NT2/D1 (cell line): Measurements from ENCODE around the gene DOCK10.

Experiments
- DNase-seq: peaks from one replicate; pipeline ENCODE4 v3.0.0-alpha.2; 2011; ENCODE audit warnings: low read depth, low spot score
- H3K27me3 ChIP-seq: 2 replicates; pipeline ENCODE4 v1.6.0; 2011; ENCODE audit warnings: mild to moderate bottlenecking; ENCODE audit not compliant: insufficient read length, insufficient read depth
- H3K36me3 ChIP-seq: 2 replicates; pipeline ENCODE4 v1.6.1; 2011; ENCODE audit warnings: mild to moderate bottlenecking, low read length, mixed read lengths; ENCODE audit not compliant: insufficient read depth, insufficient read length
- H3K4me1 ChIP-seq: 2 replicates; pipeline ENCODE4 v1.5.1; 2011; ENCODE audit not compliant: insufficient read depth, insufficient read length
- H3K4me3 ChIP-seq: 2 replicates; pipeline ENCODE4 v1.5.1; 2011; ENCODE audit warnings: low read depth; ENCODE audit not compliant: insufficient read length
- H3K9ac ChIP-seq: 2 replicates; pipeline ENCODE4 v1.6.0; 2011; ENCODE audit warnings: low read depth; ENCODE audit not compliant: insufficient read length
- H3K9me3 ChIP-seq: 2 replicates; pipeline ENCODE4 v1.5.1; 2011; ENCODE audit warnings: mild to moderate bottlenecking, low read length; ENCODE audit not compliant: insufficient read depth
- SUZ12 ChIP-seq: IDR thresholded peaks from 2 replicates; pipeline ENCODE4 v1.6.1; 2011; ENCODE audit not compliant: insufficient read length, insufficient read depth; ENCODE audit errors: extremely low read depth
- YY1 ChIP-seq: IDR thresholded peaks from 2 replicates; pipeline ENCODE4 v1.6.1; 2011; ENCODE audit not compliant: insufficient read length, insufficient read depth
- ZNF274 ChIP-seq: IDR thresholded peaks from 2 replicates; pipeline ENCODE4 v1.6.1; 2011; ENCODE audit warnings: mild to moderate bottlenecking, low read depth, low read length

DOCK10 gene

DNA sequence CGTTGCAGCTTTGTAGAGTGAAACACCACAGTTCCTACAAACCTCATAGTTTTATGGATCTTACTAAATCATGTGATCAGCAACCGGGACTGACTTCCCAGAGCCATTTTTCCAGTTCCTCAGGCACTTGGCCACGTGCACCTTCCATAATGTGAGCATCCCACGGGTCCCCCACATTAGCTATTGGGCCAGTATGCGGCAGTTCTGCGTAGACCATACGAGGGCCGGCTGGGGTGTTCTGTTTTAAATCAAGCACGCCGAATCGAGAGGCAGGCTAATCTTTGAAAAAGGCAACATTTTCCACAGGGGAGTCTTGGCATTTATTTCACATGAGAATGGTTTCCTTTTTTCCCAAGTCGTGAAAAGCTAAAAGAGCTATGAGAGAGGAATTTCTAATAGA, 190.5 kb downstream of the DOCK10 start:
- H3K36me3 ChIP-seq = no peaks in the 10 kb centered on the region
- DNase-seq = no peak
- no peak overlapping the region for H3K9ac ChIP-seq
- H3K9me3 ChIP-seq = no peaks in the 10 kb centered on the region
- no peaks in the 10 kb centered on the region for H3K4me1 ChIP-seq
- TF ChIP-seq SUZ12 = no peak
- TF ChIP-seq YY1 = no peak
- no peak for TF ChIP-seq ZNF274
- H3K4me3 ChIP-seq = no peak overlapping the region
- H3K27me3 ChIP-seq = no peaks in the 10 kb centered on the region

DNA sequence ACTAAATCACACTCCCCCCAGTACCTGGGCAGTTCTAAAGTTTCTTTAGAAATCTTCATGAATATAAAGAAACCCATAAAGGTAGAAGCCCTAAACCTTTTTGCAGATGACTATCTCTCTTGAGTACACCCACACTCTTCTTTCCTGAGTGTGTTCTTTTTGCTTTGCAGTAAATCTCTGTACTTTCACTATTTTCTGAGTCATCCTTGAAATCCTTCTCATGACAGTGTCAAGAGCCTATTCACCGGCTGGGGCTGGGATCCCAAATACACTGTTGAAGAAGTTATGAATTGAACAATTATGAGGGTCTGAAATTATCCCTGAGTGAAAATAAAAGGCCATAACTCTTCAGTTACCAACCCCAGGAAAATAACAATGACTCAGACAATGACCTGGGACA, 192.2 kb downstream of the DOCK10 start:
- H3K9me3 ChIP-seq = no peaks in the 10 kb centered on the region
- TF ChIP-seq YY1 (no peak), SUZ12 (no peak), ZNF274 (no peak)

DNA sequence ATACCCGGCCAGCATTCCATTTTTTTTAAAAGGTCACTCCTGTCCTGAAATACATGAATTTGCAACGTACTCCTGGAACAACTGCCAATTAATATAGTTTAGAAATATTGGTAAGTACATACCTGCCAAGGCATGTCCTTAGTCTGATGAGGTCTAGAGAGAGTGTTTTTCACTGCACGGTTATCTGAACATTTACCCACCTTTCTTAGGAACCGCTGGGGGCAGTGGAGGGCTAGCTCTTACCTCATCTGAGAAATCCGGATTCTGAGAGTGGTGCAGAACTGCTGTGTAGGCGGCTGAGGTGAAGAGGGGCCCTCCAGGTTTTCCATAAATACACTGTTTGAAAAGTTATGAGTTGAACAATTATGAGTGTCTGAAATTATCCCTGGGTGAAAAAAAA, 193.0 kb downstream of the DOCK10 start:
- Histone ChIP-seq H3K36me3 (no peaks in the 10 kb centered on the region), H3K27me3 (no peaks in the 10 kb centered on the region), H3K9me3 (no peaks in the 10 kb centered on the region), H3K4me1 (no peaks in the 10 kb centered on the region), H3K9ac (no peak overlapping the region), H3K4me3 (no peak overlapping the region)
- TF ChIP-seq YY1 (no peak), ZNF274 (no peak), SUZ12 (no peak)
- DNase-seq = no peak

More for the DNA sequence above, 192.2 kb downstream of the DOCK10 start:
- H3K9ac ChIP-seq = no peak overlapping the region
- H3K4me1 ChIP-seq = no peaks in the 10 kb centered on the region
- H3K36me3 ChIP-seq = no peaks in the 10 kb centered on the region
- no peak overlapping the region for H3K4me3 ChIP-seq
- no peaks in the 10 kb centered on the region for H3K27me3 ChIP-seq
- no peak for DNase-seq

DNA sequence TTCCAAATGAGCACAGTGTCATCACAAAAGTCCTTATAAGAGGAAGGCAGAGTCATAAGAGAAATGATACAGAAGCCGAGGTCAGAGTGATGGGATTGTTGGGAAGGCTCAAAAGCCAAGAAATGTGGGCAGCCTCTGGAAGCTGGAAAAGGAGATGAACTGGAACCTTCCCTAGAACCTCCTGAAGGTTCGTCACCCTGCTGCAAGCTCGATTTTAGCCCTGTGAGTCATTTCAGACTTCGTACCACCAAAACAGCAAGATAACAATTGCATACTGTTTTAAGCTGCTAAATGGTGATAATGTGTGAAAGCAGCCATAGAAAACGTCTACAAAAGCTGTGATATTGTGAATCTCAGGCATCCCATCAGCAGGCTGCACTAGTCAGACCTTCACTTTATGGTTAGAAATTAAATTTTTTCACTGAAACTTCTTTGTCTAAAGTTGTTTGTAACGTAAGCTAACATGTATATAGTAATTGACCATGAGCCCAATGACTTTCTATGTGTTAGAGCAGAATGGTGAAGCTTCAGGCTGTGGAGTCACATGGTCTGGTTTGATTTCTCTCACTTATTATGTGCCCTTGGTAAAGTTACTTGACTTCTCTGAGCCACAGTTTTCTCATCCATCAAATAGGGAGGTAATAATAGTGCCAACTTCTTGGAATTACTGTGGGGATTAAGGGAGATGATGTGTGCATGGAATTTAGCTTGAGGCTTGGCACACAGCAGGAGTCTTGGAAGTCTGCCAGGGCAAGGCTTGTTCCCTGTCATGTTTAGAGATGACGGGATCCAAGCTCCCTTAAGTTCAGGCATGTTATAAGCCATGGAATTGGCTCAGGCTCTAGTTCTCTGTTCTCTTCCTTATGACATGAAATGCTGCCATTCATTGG, 194.1 kb downstream of the DOCK10 start:
- H3K4me3 ChIP-seq = no peak overlapping the region
- DNase-seq = peak; percentile 2
- no peak for TF ChIP-seq SUZ12
- no peak for TF ChIP-seq YY1
- no peak for TF ChIP-seq ZNF274
- no peaks in the 10 kb centered on the region for H3K9me3 ChIP-seq
- H3K27me3 ChIP-seq = no peaks in the 10 kb centered on the region
- H3K36me3 ChIP-seq = no peaks in the 10 kb centered on the region
- no peaks in the 10 kb centered on the region for H3K4me1 ChIP-seq
- no peak overlapping the region for H3K9ac ChIP-seq

DNA sequence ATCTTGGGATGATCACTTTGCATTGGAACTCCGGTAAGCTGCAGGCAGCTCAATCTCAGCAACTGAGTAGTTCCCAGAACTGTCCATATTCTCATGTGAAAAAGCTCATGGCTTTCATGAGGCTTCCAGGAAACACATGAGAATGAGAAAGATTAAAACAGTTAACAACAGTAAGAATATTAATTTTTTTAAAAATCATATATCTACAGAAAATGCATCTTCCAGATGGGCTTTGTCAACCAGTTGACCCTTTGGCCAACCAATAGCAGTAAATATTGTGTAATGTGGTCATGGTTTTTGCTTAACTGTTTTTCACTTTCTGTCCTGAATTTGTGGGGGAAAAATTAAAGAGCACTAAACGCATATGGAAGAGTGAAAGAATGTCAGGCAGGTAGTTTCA, 194.9 kb downstream of the DOCK10 start:
- Histone ChIP-seq H3K36me3 (no peaks in the 10 kb centered on the region), H3K9ac (no peak overlapping the region), H3K27me3 (no peaks in the 10 kb centered on the region), H3K9me3 (no peaks in the 10 kb centered on the region), H3K4me1 (no peaks in the 10 kb centered on the region), H3K4me3 (no peak overlapping the region)
- TF ChIP-seq SUZ12 (no peak), ZNF274 (no peak), YY1 (no peak)
- DNase-seq = no peak

DNA sequence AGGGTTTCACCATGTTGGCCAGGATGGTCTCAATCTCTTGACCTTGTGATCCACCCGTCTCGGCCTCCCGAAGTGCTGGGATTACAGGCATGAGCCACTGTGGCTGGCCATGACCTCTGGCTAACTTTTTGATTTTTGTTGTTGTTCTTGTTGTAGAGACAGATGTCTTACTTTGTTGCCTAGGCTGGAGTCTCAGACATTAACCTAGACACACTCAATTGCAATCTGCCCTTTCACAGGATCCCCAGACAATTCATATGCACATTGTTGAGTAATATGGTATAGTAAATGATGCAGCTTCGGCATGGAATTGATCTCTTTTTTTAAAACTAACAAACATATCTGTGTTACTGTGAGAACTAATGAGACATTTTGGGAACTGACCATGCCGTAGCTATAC, 195.6 kb downstream of the DOCK10 start:
- no peak for TF ChIP-seq YY1
- TF ChIP-seq SUZ12 = no peak
- no peak overlapping the region for H3K4me3 ChIP-seq
- no peaks in the 10 kb centered on the region for H3K9me3 ChIP-seq
- H3K36me3 ChIP-seq = no peaks in the 10 kb centered on the region
- H3K9ac ChIP-seq = no peak overlapping the region
- no peaks in the 10 kb centered on the region for H3K27me3 ChIP-seq
- no peaks in the 10 kb centered on the region for H3K4me1 ChIP-seq
- DNase-seq = no peak

DNA sequence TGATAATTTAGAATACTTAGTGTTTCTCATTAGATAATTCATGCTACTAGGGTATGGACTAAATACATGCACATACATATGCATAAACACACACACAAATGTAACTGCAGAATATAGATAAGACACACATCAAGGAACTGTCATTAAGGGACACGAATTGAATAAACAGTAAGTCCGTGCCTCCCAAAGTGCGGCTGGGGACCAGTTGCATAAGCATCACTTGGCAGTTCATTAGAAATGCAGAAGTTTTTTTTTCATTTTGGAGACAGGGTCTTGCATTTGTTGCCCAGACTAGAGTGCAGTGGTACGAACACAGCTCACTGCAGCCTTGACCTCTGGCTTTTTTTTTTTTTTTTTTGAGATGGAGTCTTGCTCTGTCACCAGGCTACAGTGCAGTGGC, 196.1 kb downstream of the DOCK10 start:
- Histone ChIP-seq H3K27me3 (no peaks in the 10 kb centered on the region), H3K4me1 (no peaks in the 10 kb centered on the region), H3K36me3 (no peaks in the 10 kb centered on the region), H3K9ac (no peak overlapping the region), H3K9me3 (no peaks in the 10 kb centered on the region), H3K4me3 (no peak overlapping the region)
- DNase-seq = no peak
- TF ChIP-seq ZNF274 (no peak), SUZ12 (no peak), YY1 (no peak)
